DMS153 treated with DMSO at 0.1 percent for 48 hours (cell line): Measurements from ENCODE around the gene UBR4.

Source experiments
- DNase-seq: peaks from one replicate; lab custom pipeline; 2025; ENCODE audit not compliant: unreplicated experiment; lab: John Stamatoyannopoulos, UW

The UBR4 gene

GRCh38 chr1:19059773-19060172 lies 150.3 kb downstream of the UBR4 start:
- DNase-seq, result no peak

GRCh38 chr1:19058476-19058797 lies 151.6 kb downstream of the UBR4 start:
- no peak for DNase-seq

DNA sequence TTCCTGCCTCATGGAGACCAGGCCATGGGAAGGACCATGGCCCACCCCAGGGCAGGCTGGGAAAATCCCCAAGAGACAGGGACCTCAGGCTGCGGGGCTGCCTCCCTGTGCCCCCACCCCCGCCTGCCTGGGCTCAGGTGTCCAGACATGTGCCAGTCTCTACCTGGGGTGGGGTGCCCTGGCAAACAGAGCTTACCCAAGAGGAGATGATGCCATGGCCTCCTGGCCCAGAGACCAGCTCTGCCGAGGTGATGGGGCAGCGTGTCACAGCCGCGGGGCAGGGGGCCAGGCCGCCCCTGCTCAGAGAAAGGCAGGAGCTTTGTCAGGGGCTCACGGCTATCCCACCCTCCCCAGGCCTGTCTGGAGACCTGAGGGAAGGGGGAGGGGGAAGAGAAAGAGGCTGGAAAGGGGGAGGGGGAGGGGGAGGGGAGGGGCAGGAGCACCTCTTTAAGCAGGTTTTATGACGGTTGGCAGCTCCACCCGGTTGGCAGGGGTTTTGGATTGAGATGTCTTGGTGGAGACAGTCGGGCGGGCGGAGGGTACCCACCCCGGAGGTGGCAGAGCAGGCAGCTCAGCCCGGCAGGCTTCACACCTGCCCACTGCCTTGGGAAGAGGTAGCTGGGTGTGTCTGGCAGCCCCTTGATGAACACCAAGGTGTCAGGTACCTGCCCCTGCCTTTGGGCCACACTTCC lies 152.1 kb downstream of the UBR4 start:
- no peak for DNase-seq

DNA sequence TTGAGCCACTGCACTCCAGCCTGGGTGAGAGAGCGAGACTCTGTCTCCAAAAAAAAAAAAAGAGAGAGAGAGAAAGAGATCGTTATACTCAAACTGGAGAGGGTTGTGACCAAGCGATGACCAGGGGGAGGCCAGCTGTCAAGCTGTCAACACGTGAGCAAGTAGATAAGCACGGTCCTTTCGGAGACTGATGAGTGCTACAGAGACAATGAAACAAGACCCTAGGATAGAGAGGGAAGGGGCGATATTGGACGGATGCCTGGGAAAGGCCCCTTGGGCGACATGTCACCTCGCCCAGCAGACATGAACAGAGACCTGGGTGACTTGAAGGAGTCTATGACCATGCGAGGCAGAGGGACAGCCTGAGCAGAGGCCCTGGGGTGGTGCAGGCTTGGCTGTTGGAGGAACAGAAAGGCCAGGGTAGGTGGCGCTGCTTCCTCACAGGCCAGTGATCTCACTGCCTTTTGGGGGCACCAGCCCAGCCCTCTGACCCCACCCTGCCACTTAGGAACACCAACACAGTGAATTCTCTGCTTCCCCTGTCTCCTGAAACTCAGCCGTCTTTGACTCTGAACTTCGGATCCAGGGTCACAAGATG lies 152.8 kb downstream of the UBR4 start:
- no peak for DNase-seq

DNA sequence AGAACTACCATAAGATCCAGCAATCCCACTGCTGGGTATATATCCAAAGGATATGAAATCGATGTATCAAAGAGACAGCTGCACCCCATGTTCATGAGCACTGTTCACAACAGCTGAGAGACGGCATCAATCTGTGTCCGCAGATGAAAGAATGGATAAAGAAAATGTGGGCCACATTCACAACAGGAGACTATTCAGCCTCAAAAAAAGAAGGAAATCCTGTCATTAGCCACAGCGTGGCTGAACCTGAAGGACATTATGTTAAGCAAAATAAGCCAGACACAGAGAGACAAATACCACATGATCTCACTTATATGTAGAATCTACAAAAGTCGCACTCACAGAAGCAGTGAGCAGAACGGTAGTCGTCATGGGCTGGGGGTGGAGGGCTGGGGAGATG lies 154.4 kb downstream of the UBR4 start:
- DNase-seq, result no peak

- DNase-seq, result no peak
Measured at GRCh38 chr1:19055001-19055400, 155.1 kb downstream of the UBR4 start.

GRCh38 chr1:19054216-19054615 lies 155.8 kb downstream of the UBR4 start:
- DNase-seq, result no peak

DNA sequence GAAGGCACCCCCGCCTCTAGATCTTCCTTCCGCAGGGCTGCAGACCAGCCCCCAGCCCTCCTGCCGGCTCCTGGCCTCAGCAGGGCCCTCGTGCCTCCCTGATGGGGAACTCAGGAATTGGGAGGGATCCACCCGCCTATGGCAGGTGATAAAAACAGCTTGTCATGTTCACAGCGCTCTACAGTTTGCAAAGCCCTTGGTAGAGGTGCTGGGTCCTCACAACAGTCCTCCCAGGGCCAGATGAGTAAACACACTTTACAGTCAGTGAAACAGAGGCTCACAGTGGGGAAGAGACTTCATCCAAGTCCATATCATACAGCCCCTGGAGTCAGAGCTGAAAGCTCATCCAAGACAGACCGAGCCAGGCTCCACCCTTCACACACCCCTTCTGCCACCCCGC lies 156.6 kb downstream of the UBR4 start:
- no peak for DNase-seq

DNA sequence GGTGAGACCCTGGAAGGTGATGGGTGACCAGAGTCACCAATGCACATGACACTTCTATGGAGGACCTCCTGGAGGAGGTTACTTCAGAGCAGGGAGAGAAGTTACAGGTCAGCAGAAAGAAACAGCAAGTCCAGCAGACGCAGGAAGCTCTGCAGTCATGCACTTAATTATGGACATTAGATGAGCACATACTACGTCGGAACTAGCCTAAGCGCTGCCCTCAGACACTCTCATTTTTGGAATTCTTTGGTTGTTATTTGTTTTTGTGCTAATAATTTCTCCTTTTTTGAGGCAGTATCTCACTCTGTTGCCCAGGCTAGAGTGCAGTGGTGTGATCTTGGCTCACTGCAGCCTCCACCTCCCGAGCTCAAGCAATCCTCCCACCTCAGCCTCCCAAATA lies 160.3 kb downstream of the UBR4 start:
- no peak for DNase-seq

DNA sequence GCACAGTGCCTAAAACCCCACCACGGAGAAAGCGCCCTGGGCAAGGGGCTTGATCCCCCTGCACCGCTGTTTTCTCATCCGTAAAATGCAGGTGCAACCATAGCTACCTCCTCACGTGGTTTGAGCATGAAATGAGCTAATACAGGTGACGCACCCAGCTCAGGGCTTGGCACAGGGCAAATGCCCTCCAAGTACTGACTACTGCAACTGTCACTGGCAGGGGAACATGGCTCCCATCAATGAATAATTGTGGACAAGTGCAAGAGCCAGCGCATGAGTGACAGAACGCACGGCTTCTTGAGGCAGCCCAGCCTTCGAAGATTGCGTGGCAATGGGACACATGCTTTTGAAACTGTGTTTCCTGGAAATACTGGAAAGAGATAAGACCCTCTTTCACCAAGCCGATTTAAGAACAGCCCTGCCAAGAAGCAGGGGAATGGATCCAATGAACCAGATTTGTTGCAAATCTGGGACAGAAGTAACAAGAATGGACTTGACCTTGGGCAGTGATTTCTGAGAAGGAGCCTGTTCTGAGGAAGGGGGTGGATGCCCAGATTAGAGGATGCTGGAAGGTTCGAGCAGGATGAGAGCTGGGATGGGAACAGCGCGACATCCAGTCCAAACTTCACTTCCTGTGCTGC lies 160.8 kb downstream of the UBR4 start:
- DNase-seq, result no peak

- no peak for DNase-seq
Measured at GRCh38 chr1:19046972-19047731, 162.9 kb downstream of the UBR4 start.

- no peak for DNase-seq
Measured at GRCh38 chr1:19045898-19046880, 163.9 kb downstream of the UBR4 start.

- DNase-seq, result no peak
Measured at GRCh38 chr1:19044975-19045831, 164.9 kb downstream of the UBR4 start.

GRCh38 chr1:19044471-19044870 lies 165.6 kb downstream of the UBR4 start:
- no peak for DNase-seq

DNA sequence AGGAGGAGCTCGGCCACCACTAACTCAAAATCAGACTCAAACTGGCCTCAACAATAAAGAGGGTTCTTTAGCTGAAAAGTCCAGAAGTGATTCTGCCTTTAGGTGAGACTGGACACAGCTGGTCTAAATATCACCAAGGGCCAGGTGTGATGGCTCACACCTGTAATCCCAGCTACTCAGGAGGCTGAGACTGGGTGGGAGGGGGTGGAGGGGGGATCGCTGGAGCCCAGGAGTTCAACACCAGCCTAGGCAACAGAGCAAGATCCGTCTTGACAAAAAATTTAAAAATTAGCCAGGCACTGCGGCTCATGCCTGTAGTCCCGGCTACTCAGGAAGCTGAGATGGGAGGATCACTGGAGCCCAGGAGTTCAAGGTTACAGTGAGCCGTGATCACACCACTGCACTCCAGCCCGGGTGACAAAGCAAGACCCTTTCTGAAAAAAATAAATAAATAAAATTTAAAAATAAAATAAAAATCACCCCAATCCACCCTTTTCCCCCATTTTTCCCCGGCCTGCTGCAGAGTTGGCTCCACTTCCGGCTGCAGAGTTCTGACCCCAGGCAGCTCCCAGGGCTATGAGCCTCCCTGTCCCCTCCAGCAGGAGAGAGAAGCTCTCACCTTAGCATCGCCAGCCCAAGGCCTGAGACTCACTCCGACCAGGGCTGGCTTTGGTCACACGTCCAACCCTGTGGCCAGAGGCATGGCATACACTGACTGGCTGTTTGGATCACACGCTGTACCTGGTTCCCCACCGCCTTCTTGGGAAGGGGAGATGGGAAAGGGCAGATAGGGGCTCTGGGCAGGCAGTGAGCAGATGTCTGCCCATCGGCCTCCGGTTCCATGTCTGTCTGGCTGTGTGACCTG lies 166.3 kb downstream of the UBR4 start:
- no peak for DNase-seq

- DNase-seq, result no peak
Measured at GRCh38 chr1:19042675-19043578, 167.1 kb downstream of the UBR4 start.

GRCh38 chr1:19040010-19040680 lies 169.9 kb downstream of the UBR4 start:
- DNase-seq, result no peak
